GM23248 (cell line): ENCODE results near the gene ZNF69. TPM values are rescaled to one million over a fixed set of nuclear protein-coding genes. Genes with fewer than 3 reads are reported as not detected.
"Not testable (repeated sequence)": the region's sequence is repeated elsewhere in the genome, so short reads cannot be mapped to it uniquely, and the experiment has no call there.

Source experiments
- DNase-seq: peaks from one replicate; pipeline ENCODE4 v3.0.0-alpha.2; 2015
- H2AFZ ChIP-seq: fragments of 200-600 bp; sonication (generic); 2 replicates; pipeline ENCODE4 v1.6.1; 2016; ENCODE audit warnings: antibody characterized with exemption
- H3F3A ChIP-seq: fragments of 200-600 bp; sonication (generic); 2 replicates; pipeline ENCODE4 v1.6.1; 2016; ENCODE audit warnings: mild to moderate bottlenecking, antibody characterized with exemption, mixed run types; ENCODE audit not compliant: insufficient read depth
- H3K27ac ChIP-seq: fragments of 200-600 bp; sonication (generic); 2 replicates; pipeline ENCODE4 v1.5.1; 2016; ENCODE audit warnings: mild to moderate bottlenecking
- H3K27me3 ChIP-seq: fragments of 200-600 bp; sonication (generic); replicated peaks from 2 replicates; pipeline ENCODE4 v1.6.1; 2016; ENCODE audit warnings: mild to moderate bottlenecking; ENCODE audit not compliant: insufficient read depth
- H3K36me3 ChIP-seq: fragments of 200-600 bp; sonication (generic); 2 replicates; pipeline ENCODE4 v1.6.1; 2016; ENCODE audit warnings: low read depth, mild to moderate bottlenecking
- H3K4me1 ChIP-seq: fragments of 200-600 bp; sonication (generic); 2 replicates; pipeline ENCODE4 v1.6.1; 2016; ENCODE audit warnings: mild to moderate bottlenecking; ENCODE audit not compliant: insufficient read depth
- H3K4me2 ChIP-seq: fragments of 200-600 bp; sonication (generic); one replicate; pipeline ENCODE4 v1.6.1; 2016; ENCODE audit warnings: mild to moderate bottlenecking; ENCODE audit not compliant: unreplicated experiment
- H3K4me3 ChIP-seq: fragments of 200-600 bp; sonication (generic); 2 replicates; pipeline ENCODE4 v1.5.1; 2016; ENCODE audit warnings: mild to moderate bottlenecking
- H3K79me2 ChIP-seq: fragments of 200-600 bp; sonication (generic); 2 replicates; pipeline ENCODE4 v1.6.1; 2016; ENCODE audit warnings: mild to moderate bottlenecking; ENCODE audit not compliant: insufficient read depth
- H3K9ac ChIP-seq: fragments of 200-600 bp; sonication (generic); 2 replicates; pipeline ENCODE4 v1.6.1; 2016; ENCODE audit warnings: mild to moderate bottlenecking
- H3K9me2 ChIP-seq: fragments of 200-600 bp; sonication (generic); 2 replicates; pipeline ENCODE4 v1.6.1; 2016; ENCODE audit warnings: mixed run types, mild to moderate bottlenecking, moderate library complexity; ENCODE audit not compliant: insufficient read depth
- H3K9me3 ChIP-seq: fragments of 200-600 bp; sonication (generic); one replicate; pipeline ENCODE4 v1.6.1; 2017; ENCODE audit warnings: low read depth
- H4K20me1 ChIP-seq: fragments of 200-600 bp; sonication (generic); 2 replicates; pipeline ENCODE4 v1.6.0; 2016; ENCODE audit not compliant: insufficient read depth
- EZH2 ChIP-seq: fragments of 200-600 bp; sonication (generic); IDR thresholded peaks from 2 replicates; pipeline ENCODE4 v1.6.1; 2018; ENCODE audit warnings: antibody characterized with exemption, mild to moderate bottlenecking; ENCODE audit not compliant: insufficient read depth, poor library complexity, severe bottlenecking
- EZH2phosphoT487 ChIP-seq: fragments of 200-600 bp; sonication (generic); IDR thresholded peaks from 2 replicates; pipeline ENCODE4 v1.6.1; 2018; ENCODE audit warnings: antibody characterized with exemption, moderate library complexity, mild to moderate bottlenecking, low read depth; ENCODE audit not compliant: insufficient read depth
- WGBS, 2 experiments: methylation state at CpG; one replicate each; pipeline ENCODE4 v1.1.6; 2015 to 2017; ENCODE audit warnings: low lambda C conversion rate in 2 of 2, low coverage in 1 of 2; ENCODE audit errors: missing lambda C conversion rate in 2 of 2; 5-methylcytosine and 5-hydroxymethylcytosine counted together
- in situ Hi-C: fragments of 300-500 bp; cut with MboI; formaldehyde crosslinking; loops from 2 replicates; pipeline ENCODE4 v1.15.0; 2020
- polyA plus RNA-seq: library from polyadenylated mRNA; unstranded; fragments of >200 nt; fragmentation: Nextera tagmentation; extraction: Ambion mirVana; gene quantifications from 2 replicates; pipeline ENCODE4 v1.2.1, GENCODE V29; 2016
- total RNA-seq: library from RNA; depleted of rRNA; stranded (reverse); fragments of >200 nt; shearing (Covaris generic); gene quantifications from 2 replicates; pipeline ENCODE4 v1.2.3, GENCODE V29; 2014; rRNA removed

The ZNF69 gene
- 5.3 and 8.3 TPM in 2 replicates for total RNA-seq
- 5.3 and 6.8 TPM in 2 replicates for polyA plus RNA-seq

- peaks cover 6% of the 10 kb centered on the region; the same call in 1 of the 2 replicates for H3K4me1 ChIP-seq
- no peaks in the 10 kb centered on the region for H3K9me3 ChIP-seq
- H3K36me3 ChIP-seq: no peaks in the 10 kb centered on the region
- peak within 1 kb of the TSS; percentile 61 for H3K27ac ChIP-seq
- WGBS, 2 experiments: 2% methylated on average over 50 to 56 of the region's 56 CpGs
- no peak for TF ChIP-seq EZH2phosphoT487
- no peak for TF ChIP-seq EZH2
- peak within 1 kb of the TSS; percentile 97 for H2AFZ ChIP-seq
- no peaks in the 10 kb centered on the region for H3K9me2 ChIP-seq
- peak; percentile 79 for DNase-seq
- peaks cover 11% of the 10 kb centered on the region; the same call in 1 of the 2 replicates for H3F3A ChIP-seq
- no peaks in the 10 kb centered on the region for H3K27me3 ChIP-seq
- peak within 1 kb of the TSS; percentile 79 for H3K9ac ChIP-seq
- peak within 1 kb of the TSS; percentile 84 for H3K4me3 ChIP-seq
- in situ Hi-C loops: no loop called here
- H3K4me2 ChIP-seq: peak within 1 kb of the TSS; percentile 88
- no peaks in the 10 kb centered on the region for H4K20me1 ChIP-seq
- peaks cover 38% of the 10 kb centered on the region for H3K79me2 ChIP-seq
Measured at GRCh38 chr19:11887611-11888531, at the start of gene ZNF69. Gene ZNF69, plus strand, starts transcription at chr19:11887782. Its CDS starts 142 bp downstream, at chr19:11887924.

DNA sequence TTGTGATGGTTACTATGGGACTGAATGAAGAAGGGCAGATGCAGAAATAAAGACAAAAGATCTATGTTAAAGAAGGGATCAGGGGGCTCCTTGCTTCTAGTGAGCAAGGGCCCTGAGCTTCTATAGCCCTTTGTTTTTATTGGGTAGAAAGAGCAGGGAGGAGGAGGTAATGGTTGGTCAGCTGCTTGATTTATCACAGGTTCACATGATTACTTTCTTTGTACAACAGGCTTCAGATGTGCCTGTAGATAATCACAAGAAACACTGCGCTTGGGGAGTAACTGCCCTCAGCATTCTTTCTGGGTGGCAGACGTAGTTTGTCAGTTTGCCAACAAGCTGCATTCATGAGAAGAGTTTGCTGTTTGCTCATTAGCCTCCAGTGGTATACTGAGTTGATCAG, 43.9 kb upstream of the ZNF69 start:
- Histone ChIP-seq H3K36me3 (no peaks in the 10 kb centered on the region), H3F3A (peaks cover 3% of the 10 kb centered on the region; the same call in 1 of the 2 replicates), H3K9me3 (no peaks in the 10 kb centered on the region), H3K27ac (no peak overlapping the region), H3K27me3 (no peaks in the 10 kb centered on the region; the same call in 1 of the 2 replicates), H3K4me2 (no peak overlapping the region), H3K79me2 (peaks cover 2% of the 10 kb centered on the region; the same call in 1 of the 2 replicates), H2AFZ (no peak overlapping the region), H3K9ac (no peak overlapping the region), H3K4me3 (no peak overlapping the region), H3K4me1 (no peaks in the 10 kb centered on the region), H3K9me2 (no peaks in the 10 kb centered on the region), H4K20me1 (no peaks in the 10 kb centered on the region)
- TF ChIP-seq EZH2: no peak
- WGBS, 2 experiments: 16 to 31% methylated on average over 2 of the region's 2 CpGs
- in situ Hi-C loops: no loop called here
- DNase-seq: peak; percentile 3

DNA sequence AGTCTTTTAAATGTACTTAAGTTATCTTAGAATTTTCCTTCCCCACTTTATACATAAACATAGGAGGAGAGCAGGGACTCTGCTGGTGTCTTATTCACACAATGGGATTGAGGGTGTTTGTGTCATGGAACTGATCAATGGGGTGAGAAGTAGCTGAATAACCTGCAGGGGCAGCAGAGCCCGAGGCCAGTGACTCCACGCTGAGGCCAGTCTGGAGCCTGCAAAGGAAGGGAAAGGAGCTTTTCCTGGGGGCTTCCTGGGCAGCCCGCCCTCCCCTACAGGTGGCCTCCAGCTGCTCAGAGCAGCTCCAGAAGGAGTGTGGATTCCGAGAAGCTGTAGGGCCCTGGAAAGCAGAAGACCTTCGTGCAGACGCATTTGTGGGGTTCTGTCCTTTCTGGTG, 40.0 kb upstream of the ZNF69 start:
- H4K20me1 ChIP-seq, in situ Hi-C loops, H3K9me2 ChIP-seq, H3F3A ChIP-seq, H3K27ac ChIP-seq, H3K4me1 ChIP-seq, H3K36me3 ChIP-seq, H3K27me3 ChIP-seq, H3K4me2 ChIP-seq, H3K9me3 ChIP-seq, H3K9ac ChIP-seq, H3K4me3 ChIP-seq: not testable (repeated sequence)
- peaks cover 41% of the 10 kb centered on the region for H3K79me2 ChIP-seq
- 28 to 31% methylated on average over 6 of the region's 6 CpGs for WGBS, 2 experiments
- DNase-seq: peak; percentile 48
- peak overlapping the region; percentile 92; the same call in 1 of the 2 replicates for H2AFZ ChIP-seq

- no peak for DNase-seq
- H3K27ac ChIP-seq: no peak overlapping the region
- no peaks in the 10 kb centered on the region for H4K20me1 ChIP-seq
- peak overlapping the region; percentile 81 for H3K4me2 ChIP-seq
- H3K4me3 ChIP-seq: peak overlapping the region; percentile 89
- peaks cover 3% of the 10 kb centered on the region; the same call in 1 of the 2 replicates for H3F3A ChIP-seq
- no peaks in the 10 kb centered on the region for H3K9me3 ChIP-seq
- peak overlapping the region; percentile 92 for H2AFZ ChIP-seq
- peaks cover 46% of the 10 kb centered on the region for H3K79me2 ChIP-seq
- no peaks in the 10 kb centered on the region; the same call in 1 of the 2 replicates for H3K27me3 ChIP-seq
- in situ Hi-C loops: no loop called here
- H3K36me3 ChIP-seq: no peaks in the 10 kb centered on the region
- TF ChIP-seq EZH2: no peak
- no peak for TF ChIP-seq EZH2phosphoT487
- no peaks in the 10 kb centered on the region for H3K9me2 ChIP-seq
- peaks cover 3% of the 10 kb centered on the region; the same call in 1 of the 2 replicates for H3K4me1 ChIP-seq
- WGBS, 2 experiments: 16 to 20% methylated on average over 11 of the region's 11 CpGs
- no peak overlapping the region for H3K9ac ChIP-seq
Measured at GRCh38 chr19:11848200-11848593, 39.4 kb upstream of the ZNF69 start.
